Astrocyte of the cerebellum (primary cell): ENCODE measurements around the gene FERMT2.

ENCODE experiments used
- DNase-seq: peaks from one replicate; pipeline ENCODE4 v3.0.0-alpha.2; 2011; ENCODE audit warnings: low read depth
- H3K4me3 ChIP-seq: 2 replicates; pipeline ENCODE4 v1.5.1; 2011; ENCODE audit warnings: mild to moderate bottlenecking, low read depth, low read length, moderate library complexity
- in situ Hi-C: cut with HindIII; loops from 2 replicates; pipeline ENCODE4 v1.10.0; 2017; ENCODE audit warnings: low sequenced_read_pairs
- TF ChIP-seq, protein P1 (sequence below): IDR thresholded peaks from 2 replicates; pipeline ENCODE4 v1.5.1; 2012; ENCODE audit warnings: low read length, low read depth, moderate library complexity, mild to moderate bottlenecking; ENCODE audit errors: missing control alignments

FERMT2 gene

DNA sequence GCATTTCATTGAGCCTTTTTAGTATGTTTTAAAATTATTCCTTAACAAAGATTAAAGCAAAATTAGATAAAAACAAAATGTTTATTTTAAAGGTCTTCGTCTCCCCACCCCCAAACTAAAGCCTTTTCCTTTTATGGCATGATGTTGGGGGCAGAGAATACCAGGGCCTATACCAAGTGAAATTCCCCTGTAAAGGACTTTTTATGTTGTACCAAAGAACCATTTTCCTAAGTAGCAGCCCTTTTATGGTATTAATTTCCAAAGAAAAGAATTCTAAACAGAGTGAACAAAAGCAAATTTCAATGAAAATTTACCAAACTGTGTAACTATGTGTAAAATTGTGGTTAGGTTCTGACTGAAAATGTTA lies 87.5 kb downstream of the FERMT2 start:
- no peak overlapping the region for H3K4me3 ChIP-seq
- DNase-seq: no peak
- in situ Hi-C loops: no loop called here
- TF ChIP-seq, protein P1, sequence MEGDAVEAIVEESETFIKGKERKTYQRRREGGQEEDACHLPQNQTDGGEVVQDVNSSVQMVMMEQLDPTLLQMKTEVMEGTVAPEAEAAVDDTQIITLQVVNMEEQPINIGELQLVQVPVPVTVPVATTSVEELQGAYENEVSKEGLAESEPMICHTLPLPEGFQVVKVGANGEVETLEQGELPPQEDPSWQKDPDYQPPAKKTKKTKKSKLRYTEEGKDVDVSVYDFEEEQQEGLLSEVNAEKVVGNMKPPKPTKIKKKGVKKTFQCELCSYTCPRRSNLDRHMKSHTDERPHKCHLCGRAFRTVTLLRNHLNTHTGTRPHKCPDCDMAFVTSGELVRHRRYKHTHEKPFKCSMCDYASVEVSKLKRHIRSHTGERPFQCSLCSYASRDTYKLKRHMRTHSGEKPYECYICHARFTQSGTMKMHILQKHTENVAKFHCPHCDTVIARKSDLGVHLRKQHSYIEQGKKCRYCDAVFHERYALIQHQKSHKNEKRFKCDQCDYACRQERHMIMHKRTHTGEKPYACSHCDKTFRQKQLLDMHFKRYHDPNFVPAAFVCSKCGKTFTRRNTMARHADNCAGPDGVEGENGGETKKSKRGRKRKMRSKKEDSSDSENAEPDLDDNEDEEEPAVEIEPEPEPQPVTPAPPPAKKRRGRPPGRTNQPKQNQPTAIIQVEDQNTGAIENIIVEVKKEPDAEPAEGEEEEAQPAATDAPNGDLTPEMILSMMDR: no peak

DNA sequence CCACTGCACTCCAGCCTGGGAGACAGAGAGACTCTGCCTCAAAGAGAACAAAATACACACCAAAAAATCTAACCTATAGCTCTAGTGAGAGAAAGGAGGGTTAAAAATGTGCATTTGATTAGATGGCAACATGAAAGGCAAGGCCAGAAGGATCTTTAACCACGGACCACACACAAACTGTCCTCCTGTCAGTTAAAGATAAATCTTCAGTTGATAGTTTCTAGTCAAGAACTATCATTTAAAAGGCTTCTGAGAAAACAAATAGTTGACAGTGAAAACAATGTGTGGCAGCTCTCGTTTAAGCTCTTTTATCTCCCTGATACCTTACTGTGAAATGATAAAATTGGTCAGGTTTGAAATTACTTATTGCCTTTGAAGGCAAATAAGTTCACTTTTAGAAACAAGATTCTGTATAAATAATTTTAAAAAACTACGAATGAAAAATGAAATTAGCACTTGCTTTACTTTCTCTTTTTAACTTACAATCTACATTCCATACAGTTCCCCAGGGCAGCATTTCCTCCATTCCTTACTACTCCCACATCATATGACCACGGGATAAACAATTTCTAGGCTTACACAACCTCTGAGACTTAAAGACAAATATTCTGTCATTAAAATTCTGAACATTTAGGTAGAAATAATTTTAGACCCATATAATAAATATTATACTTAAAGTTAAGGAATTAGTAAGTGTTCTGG lies 88.1 kb downstream of the FERMT2 start:
- TF ChIP-seq, protein P1: no peak
- in situ Hi-C loops: no loop called here
- peak; percentile 33 for DNase-seq
- no peak overlapping the region for H3K4me3 ChIP-seq

DNA sequence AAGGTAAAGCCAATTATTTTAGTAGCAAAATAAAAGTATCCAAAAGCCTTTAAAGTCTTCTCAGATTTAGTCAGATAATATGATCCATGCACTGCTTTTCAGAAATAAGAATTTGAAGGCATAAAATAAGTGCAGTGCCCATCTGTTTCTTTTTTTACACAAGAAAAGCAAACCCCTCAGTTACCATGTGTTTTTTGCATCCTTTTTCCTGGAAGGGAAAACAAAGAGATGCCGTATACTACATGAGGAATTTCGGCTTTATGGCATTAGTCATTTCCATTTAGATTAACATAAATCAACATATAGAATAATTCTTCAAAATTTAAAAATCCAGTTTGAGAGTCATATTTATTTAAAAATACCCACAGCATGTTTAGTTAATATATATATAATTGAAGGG lies 89.4 kb downstream of the FERMT2 start:
- in situ Hi-C loops: no loop called here
- TF ChIP-seq, protein P1: no peak
- no peak for DNase-seq

DNA sequence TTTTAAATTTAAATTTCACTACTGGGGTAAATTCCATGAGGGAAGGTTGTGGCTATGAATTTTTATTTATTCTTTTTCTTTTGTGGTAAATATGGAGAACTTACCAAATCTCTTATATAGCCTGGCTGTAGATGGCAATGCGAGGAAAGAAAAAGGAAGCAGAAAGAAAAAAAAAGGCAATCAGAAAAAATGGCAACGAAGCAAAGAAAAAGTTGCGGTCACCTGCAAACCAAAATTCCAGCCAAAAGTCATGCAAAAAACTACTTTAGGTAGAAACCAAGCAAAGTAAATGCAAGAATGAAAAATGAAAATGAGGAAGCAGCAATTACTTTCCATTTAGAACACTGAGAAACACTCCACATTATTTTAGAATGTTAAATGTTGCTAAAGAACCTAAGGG lies 89.9 kb downstream of the FERMT2 start:
- in situ Hi-C loops: no loop called here
- TF ChIP-seq, protein P1: no peak
- no peak for DNase-seq
- H3K4me3 ChIP-seq: no peak overlapping the region

More for the DNA sequence above, 89.4 kb downstream of the FERMT2 start:
- no peak overlapping the region for H3K4me3 ChIP-seq

DNA sequence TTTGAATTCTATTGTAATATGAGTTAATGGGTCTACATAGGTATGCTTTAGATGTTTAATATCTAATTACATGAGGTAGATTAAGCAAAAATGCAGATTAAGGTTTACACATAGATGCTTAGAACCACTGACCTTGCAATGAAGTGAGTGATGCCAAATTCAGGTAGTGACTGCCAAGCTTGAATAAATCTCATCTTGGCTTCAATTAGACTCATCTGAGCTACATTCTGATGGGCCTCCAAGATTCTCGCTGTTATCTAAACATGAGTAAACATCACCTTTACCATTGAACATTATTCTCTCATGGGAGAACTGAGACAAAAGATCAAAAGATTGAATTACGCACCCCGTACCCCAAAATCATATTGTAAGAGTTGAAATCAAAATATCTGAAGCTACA lies 90.6 kb downstream of the FERMT2 start:
- in situ Hi-C loops: no loop called here
- no peak overlapping the region for H3K4me3 ChIP-seq
- DNase-seq: no peak
- TF ChIP-seq, protein P1: no peak

DNA sequence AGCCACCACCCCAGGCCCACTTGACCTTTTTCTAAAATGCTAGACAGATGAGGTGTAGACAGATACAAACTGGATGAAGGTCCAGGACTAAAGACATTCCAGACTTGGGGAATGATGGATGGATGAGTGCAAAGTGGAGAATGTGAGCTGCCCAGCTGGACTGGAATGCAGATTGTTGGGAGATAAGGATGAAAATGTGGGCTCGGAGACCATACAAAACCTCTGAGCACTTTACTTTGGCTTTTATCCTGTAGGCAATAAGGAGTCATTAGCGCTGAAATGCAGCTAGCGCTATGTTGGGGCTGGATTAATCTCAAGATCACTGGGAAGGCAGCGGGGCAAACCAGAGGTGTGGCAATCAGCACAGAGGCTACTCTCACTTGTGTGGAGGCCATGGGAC lies 94.7 kb downstream of the FERMT2 start:
- in situ Hi-C loops: no loop called here
- TF ChIP-seq, protein P1: no peak
- DNase-seq: no peak
- no peak overlapping the region for H3K4me3 ChIP-seq
